ENCODE results near the gene ACP2.

DNA sequence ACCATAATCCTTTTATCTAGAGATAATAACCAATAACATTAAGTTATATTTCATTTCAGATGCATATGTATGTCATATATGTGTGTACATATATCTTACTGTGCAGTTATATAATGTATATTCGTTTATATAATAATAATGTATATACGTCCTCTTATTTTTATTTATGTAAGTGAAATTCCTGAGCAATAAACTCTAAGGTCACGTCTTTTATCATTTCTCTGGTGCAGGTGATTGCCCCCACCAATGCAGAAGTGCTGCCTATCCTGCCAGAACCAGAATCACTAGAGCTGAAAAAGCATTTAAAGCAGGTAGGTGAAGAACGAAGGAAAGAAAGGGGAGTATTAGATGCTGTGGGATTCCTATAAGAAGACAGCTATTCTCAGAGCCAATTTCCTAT lies 30.2 kb upstream of the ACP2 start:
- TF ChIP-seq EZH2phosphoT487 (IDR thresholded peaks at IDR 0.05) = no peak
- TF ChIP-seq, protein P1, sequence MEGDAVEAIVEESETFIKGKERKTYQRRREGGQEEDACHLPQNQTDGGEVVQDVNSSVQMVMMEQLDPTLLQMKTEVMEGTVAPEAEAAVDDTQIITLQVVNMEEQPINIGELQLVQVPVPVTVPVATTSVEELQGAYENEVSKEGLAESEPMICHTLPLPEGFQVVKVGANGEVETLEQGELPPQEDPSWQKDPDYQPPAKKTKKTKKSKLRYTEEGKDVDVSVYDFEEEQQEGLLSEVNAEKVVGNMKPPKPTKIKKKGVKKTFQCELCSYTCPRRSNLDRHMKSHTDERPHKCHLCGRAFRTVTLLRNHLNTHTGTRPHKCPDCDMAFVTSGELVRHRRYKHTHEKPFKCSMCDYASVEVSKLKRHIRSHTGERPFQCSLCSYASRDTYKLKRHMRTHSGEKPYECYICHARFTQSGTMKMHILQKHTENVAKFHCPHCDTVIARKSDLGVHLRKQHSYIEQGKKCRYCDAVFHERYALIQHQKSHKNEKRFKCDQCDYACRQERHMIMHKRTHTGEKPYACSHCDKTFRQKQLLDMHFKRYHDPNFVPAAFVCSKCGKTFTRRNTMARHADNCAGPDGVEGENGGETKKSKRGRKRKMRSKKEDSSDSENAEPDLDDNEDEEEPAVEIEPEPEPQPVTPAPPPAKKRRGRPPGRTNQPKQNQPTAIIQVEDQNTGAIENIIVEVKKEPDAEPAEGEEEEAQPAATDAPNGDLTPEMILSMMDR (IDR thresholded peaks at IDR 0.05) = no peak
- no peak for TF ChIP-seq EZH2 (IDR thresholded peaks at IDR 0.05)
